AG04450 (cell line): ENCODE measurements around the gene LXN. TPM values are rescaled to one million over a fixed set of nuclear protein-coding genes. Genes with fewer than 3 reads are reported as not detected.

Experiments
- CTCF ChIA-PET: fragments of 300-600, 350-600 bp; formaldehyde crosslinking; extraction: SDS; loops from one replicate; lab custom pipeline; 2022; ENCODE audit warnings: antibody characterized with exemption, inconsistent platforms; lab: Charles Lee
- POLR2A ChIA-PET: fragments of 350-600 bp; formaldehyde crosslinking; extraction: SDS; loops from one replicate; lab custom pipeline; 2021; ENCODE audit warnings: antibody characterized with exemption, inconsistent platforms; lab: Yijun Ruan, JAX
- DNase-seq: peaks from one replicate; pipeline ENCODE4 v3.0.0-alpha.2; 2011; ENCODE audit warnings: low read depth, low spot score
- H3K27ac ChIP-seq: one replicate; pipeline ENCODE4 v1.5.1; 2012; ENCODE audit warnings: low read depth, low read length, control low read depth
- H3K27me3 ChIP-seq: one replicate; pipeline ENCODE4 v1.6.0; 2012; ENCODE audit warnings: low read length; ENCODE audit not compliant: control insufficient read depth, insufficient read depth
- H3K4me3 ChIP-seq: 2 replicates; pipeline ENCODE4 v1.5.1; 2011; ENCODE audit warnings: mild to moderate bottlenecking, low read depth, low read length, control low read depth
- H3K9me3 ChIP-seq: 2 replicates; pipeline ENCODE4 v1.5.1; 2012; ENCODE audit warnings: low read length; ENCODE audit not compliant: control insufficient read depth, insufficient read depth
- polyA plus RNA-seq: library from polyadenylated mRNA; depleted of rRNA; stranded (reverse); fragments of >200 nt; gene quantifications from 2 replicates; pipeline ENCODE4 v1.2.3, GENCODE V29; 2011
- TF ChIP-seq, protein P1 (sequence below): IDR thresholded peaks from 2 replicates; pipeline ENCODE4 v1.5.1; 2011; ENCODE audit warnings: low read depth, low read length, control low read depth, inconsistent platforms

The LXN gene
- polyA plus RNA-seq, 1 experiment, result 347 TPM

DNA sequence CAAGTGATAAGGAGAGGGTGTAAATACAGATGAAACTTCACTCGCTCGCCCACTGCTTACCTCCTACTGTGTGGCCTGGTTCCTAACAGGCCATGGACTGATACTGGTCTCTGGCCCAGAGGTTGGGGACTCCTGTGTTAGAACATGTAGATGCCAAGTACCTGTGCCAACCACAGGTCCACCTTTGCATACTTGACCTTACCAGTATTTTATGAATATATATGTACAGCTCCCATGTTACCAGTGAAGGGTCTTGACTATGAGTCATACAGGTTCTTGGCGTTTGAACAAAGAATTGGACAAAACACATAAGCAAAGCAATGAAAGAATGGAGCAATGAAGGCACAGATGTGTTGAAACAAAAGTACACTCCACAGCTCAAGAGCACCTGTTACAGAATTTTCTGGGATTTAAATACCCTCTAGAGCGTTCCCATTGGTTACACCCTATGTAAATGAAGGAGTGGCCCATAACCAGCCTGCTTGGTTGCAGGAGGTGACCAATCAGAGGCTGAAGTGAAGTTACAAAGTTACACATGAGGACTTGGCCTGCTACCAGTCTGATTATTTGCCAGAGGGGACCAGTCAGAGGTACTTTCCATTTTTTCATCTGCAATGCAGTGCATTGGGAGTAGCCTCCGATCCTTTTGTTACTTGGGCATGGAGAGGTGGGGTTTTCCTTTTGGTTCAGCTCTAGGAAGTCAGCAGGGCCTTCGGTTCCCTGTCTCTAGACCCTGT lies 29.8 kb downstream of the LXN start:
- no peak overlapping the region for H3K4me3 ChIP-seq
- no peak for DNase-seq
- H3K27me3 ChIP-seq, result no peaks in the 10 kb centered on the region
- no peak overlapping the region for H3K27ac ChIP-seq
- CTCF ChIA-PET, result interaction anchor here (0.5 to 3.2 kb wide), 6 partner anchors 16 to 1025 kb away, joined by 3 to 20 read pairs (median 4); partner anchors contain the start of gene MFSD1
- POLR2A ChIA-PET, result no interaction called here
- TF ChIP-seq, protein P1, sequence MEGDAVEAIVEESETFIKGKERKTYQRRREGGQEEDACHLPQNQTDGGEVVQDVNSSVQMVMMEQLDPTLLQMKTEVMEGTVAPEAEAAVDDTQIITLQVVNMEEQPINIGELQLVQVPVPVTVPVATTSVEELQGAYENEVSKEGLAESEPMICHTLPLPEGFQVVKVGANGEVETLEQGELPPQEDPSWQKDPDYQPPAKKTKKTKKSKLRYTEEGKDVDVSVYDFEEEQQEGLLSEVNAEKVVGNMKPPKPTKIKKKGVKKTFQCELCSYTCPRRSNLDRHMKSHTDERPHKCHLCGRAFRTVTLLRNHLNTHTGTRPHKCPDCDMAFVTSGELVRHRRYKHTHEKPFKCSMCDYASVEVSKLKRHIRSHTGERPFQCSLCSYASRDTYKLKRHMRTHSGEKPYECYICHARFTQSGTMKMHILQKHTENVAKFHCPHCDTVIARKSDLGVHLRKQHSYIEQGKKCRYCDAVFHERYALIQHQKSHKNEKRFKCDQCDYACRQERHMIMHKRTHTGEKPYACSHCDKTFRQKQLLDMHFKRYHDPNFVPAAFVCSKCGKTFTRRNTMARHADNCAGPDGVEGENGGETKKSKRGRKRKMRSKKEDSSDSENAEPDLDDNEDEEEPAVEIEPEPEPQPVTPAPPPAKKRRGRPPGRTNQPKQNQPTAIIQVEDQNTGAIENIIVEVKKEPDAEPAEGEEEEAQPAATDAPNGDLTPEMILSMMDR, result no peak
- no peaks in the 10 kb centered on the region; the same call in 1 of the 2 replicates for H3K9me3 ChIP-seq

DNA sequence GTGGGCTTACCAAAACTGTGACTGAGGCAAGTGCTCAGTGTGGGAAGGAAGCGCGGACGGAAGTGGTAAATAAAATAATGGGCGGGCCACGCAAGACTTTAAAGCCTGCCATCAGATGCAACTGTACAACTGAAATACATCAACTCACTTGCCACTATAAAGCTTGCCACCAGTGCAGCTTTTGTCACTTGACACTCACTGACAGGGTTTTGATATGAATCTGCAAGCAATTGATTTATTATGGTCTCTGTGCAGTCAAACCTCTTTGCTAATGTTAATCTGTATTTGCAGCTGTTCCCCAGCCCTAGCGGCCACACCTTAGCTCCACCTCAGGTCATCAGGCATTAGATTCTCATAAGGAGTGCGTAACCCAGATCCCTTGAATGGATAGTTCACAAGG lies 30.4 kb downstream of the LXN start:
- H3K4me3 ChIP-seq, result no peak overlapping the region
- TF ChIP-seq, protein P1, result no peak
- H3K27ac ChIP-seq, result no peak overlapping the region
- H3K27me3 ChIP-seq, result no peaks in the 10 kb centered on the region
- ChIA-PET POLR2A (no interaction called here), CTCF (interaction anchor here (0.5 to 1.9 kb wide), 4 partner anchors 17 to 1024 kb away, joined by 3 to 5 read pairs (median 3); no protein-coding TSS in a partner anchor)
- H3K9me3 ChIP-seq, result no peaks in the 10 kb centered on the region; the same call in 1 of the 2 replicates
- no peak for DNase-seq

DNA sequence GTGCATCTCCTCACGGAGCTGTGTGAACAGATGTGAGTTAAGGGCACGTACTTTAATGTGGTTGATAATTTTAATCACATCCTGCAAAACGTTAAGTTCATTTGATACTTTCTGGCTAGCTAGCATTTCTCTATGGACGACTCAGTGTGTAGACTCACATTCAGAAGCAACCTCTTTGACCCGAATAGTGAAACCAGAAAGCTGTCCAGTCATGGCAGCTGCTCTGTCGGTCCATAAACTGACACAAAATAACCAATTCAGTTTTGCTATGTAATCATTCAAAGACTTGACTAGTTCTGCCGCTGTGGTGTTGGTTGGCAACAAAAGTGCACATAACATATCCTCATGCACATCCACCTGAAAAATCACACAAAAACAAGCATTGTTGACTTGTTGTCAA lies 31.8 kb downstream of the LXN start:
- no peaks in the 10 kb centered on the region; the same call in 1 of the 2 replicates for H3K9me3 ChIP-seq
- no peak overlapping the region for H3K4me3 ChIP-seq
- POLR2A ChIA-PET, result no interaction called here
- TF ChIP-seq, protein P1, result no peak
- no peak for DNase-seq
- H3K27me3 ChIP-seq, result no peaks in the 10 kb centered on the region
- H3K27ac ChIP-seq, result no peak overlapping the region
- CTCF ChIA-PET, result interaction anchor here (0.6 to 0.8 kb wide), 2 partner anchors 12 to 103 kb away, joined by 3 to 4 read pairs; no protein-coding TSS in a partner anchor

DNA sequence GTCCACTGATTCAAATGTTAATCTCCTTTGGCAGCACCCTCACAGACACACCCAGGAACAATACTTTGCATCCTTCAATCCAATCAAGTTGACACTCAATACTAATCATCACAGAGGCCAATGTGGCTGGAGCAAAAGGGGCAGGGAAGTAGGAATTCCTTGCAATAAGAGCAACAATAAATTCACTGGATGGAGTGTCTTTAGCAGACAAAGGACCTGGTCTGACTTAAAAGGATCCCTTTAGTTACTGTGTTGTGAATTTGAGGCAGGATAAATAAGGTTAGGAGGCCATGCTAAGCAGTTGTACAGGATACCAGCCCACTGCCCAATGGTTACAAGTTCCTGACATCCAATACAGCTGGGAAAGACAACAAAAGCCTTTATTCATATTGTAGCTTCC lies 40.5 kb downstream of the LXN start:
- no peak overlapping the region for H3K27ac ChIP-seq
- H3K4me3 ChIP-seq, result no peak overlapping the region
- DNase-seq, result no peak
- CTCF ChIA-PET, result no interaction called here
- TF ChIP-seq, protein P1, result no peak
- POLR2A ChIA-PET, result no interaction called here
- H3K9me3 ChIP-seq, result no peaks in the 10 kb centered on the region
- H3K27me3 ChIP-seq, result no peaks in the 10 kb centered on the region

DNA sequence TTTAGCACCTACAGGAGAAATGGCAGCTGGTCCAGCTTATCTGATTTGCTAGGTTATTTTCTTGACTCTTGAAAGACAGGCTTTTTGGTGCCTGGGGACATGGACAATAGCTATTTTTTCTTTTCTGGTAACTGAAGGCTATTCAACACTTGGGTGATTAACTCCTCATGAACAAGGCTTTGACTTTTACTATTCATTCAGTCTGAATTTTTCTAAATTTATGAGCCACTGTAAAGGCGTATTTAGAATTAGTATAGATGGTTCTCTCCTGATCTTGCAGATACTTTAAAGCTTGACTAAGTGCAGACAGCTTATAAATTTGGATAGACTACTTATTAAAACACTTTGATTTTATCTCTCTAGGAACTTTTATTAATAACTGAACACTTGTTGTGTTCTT lies 46.6 kb downstream of the LXN start:
- POLR2A ChIA-PET, result no interaction called here
- CTCF ChIA-PET, result interaction anchor here (0.5 to 1.3 kb wide), 2 partner anchors 56 to 101 kb away, joined by 3 to 4 read pairs; no protein-coding TSS in a partner anchor
- peaks cover 6% of the 10 kb centered on the region; the same call in 1 of the 2 replicates for H3K9me3 ChIP-seq
- no peak for DNase-seq
- TF ChIP-seq, protein P1, result no peak
- H3K4me3 ChIP-seq, result no peak overlapping the region
- no peak overlapping the region for H3K27ac ChIP-seq
- no peaks in the 10 kb centered on the region for H3K27me3 ChIP-seq
